Measurements from ENCODE around the gene DPCD.

DPCD gene

GRCh38 chr10:101647255-101647654 is 59.1 kb downstream of the DPCD start:
- H3K27me3 ChIP-seq = no peaks in the 10 kb centered on the region
- H3K4me1 ChIP-seq (ENCODE audit: control insufficient read depth in 1 of 2, insufficient read depth in 1 of 2, low read depth in 1 of 2, low read length in 1 of 2) = no peaks in the 10 kb centered on the region
- no peak for TF ChIP-seq CTCF (IDR thresholded peaks at IDR 0.05)
- no peak overlapping the region for H3K4me3 ChIP-seq (ENCODE audit: low read depth in 1 of 2, low read length in 1 of 2)
- H3K27ac ChIP-seq = no peak overlapping the region
- peaks cover 74% of the 10 kb centered on the region for H3K36me3 ChIP-seq
- no peaks in the 10 kb centered on the region for H3K9me3 ChIP-seq

GRCh38 chr10:101649525-101650085 is 61.5 kb downstream of the DPCD start:
- Histone ChIP-seq H3K9me3 (no peaks in the 10 kb centered on the region), H3K4me3 (ENCODE audit: low read depth in 1 of 2, low read length in 1 of 2) (no peak overlapping the region), H3K36me3 (peaks cover 59% of the 10 kb centered on the region), H3K4me1 (ENCODE audit: control insufficient read depth in 1 of 2, insufficient read depth in 1 of 2, low read depth in 1 of 2, low read length in 1 of 2) (no peaks in the 10 kb centered on the region), H3K27me3 (no peaks in the 10 kb centered on the region), H3K27ac (no peak overlapping the region)
- no peak for TF ChIP-seq CTCF (IDR thresholded peaks at IDR 0.05)

- Histone ChIP-seq H3K4me3 (ENCODE audit: low read depth in 1 of 2, low read length in 1 of 2) (no peak overlapping the region), H3K27me3 (no peaks in the 10 kb centered on the region), H3K36me3 (peaks cover 58% of the 10 kb centered on the region), H3K9me3 (no peaks in the 10 kb centered on the region), H3K27ac (no peak overlapping the region), H3K4me1 (ENCODE audit: control insufficient read depth in 1 of 2, insufficient read depth in 1 of 2, low read depth in 1 of 2, low read length in 1 of 2) (no peaks in the 10 kb centered on the region)
- no peak for TF ChIP-seq CTCF (IDR thresholded peaks at IDR 0.05)
Observed at GRCh38 chr10:101650863-101651262, 62.7 kb downstream of the DPCD start.

GRCh38 chr10:101651336-101651735 is 63.2 kb downstream of the DPCD start:
- Histone ChIP-seq H3K4me3 (ENCODE audit: low read depth in 1 of 2, low read length in 1 of 2) (no peak overlapping the region), H3K27ac (no peak overlapping the region), H3K27me3 (no peaks in the 10 kb centered on the region), H3K4me1 (ENCODE audit: control insufficient read depth in 1 of 2, insufficient read depth in 1 of 2, low read depth in 1 of 2, low read length in 1 of 2) (no peaks in the 10 kb centered on the region), H3K36me3 (peaks cover 62% of the 10 kb centered on the region), H3K9me3 (no peaks in the 10 kb centered on the region)
- TF ChIP-seq CTCF (IDR thresholded peaks at IDR 0.05) = no peak

GRCh38 chr10:101653536-101653935 is 65.4 kb downstream of the DPCD start:
- Histone ChIP-seq H3K4me3 (ENCODE audit: low read depth in 1 of 2, low read length in 1 of 2) (no peak overlapping the region), H3K36me3 (peaks cover 67% of the 10 kb centered on the region), H3K27me3 (no peaks in the 10 kb centered on the region), H3K9me3 (no peaks in the 10 kb centered on the region), H3K4me1 (ENCODE audit: control insufficient read depth in 1 of 2, insufficient read depth in 1 of 2, low read depth in 1 of 2, low read length in 1 of 2) (no peaks in the 10 kb centered on the region), H3K27ac (no peak overlapping the region)
- no peak for TF ChIP-seq CTCF (IDR thresholded peaks at IDR 0.05)

- H3K27me3 ChIP-seq = no peaks in the 10 kb centered on the region
- H3K4me3 ChIP-seq (ENCODE audit: low read depth in 1 of 2, low read length in 1 of 2) = no peak overlapping the region
- H3K4me1 ChIP-seq (ENCODE audit: control insufficient read depth in 1 of 2, insufficient read depth in 1 of 2, low read depth in 1 of 2, low read length in 1 of 2) = no peaks in the 10 kb centered on the region
- H3K27ac ChIP-seq = no peak overlapping the region
- H3K36me3 ChIP-seq = peaks cover 69% of the 10 kb centered on the region
- TF ChIP-seq CTCF (IDR thresholded peaks at IDR 0.05) = no peak
- H3K9me3 ChIP-seq = no peaks in the 10 kb centered on the region
Observed at GRCh38 chr10:101655570-101655969, 67.4 kb downstream of the DPCD start.

Measured in neutrophil (primary cell).